Measurements from ENCODE around the gene RHOT2. TPM values are rescaled to one million over a fixed set of nuclear protein-coding genes. Genes with fewer than 3 reads are reported as not detected.

RHOT2 gene
- total RNA-seq, 1 donor from 2014 or later, result 73.8 TPM

DNA sequence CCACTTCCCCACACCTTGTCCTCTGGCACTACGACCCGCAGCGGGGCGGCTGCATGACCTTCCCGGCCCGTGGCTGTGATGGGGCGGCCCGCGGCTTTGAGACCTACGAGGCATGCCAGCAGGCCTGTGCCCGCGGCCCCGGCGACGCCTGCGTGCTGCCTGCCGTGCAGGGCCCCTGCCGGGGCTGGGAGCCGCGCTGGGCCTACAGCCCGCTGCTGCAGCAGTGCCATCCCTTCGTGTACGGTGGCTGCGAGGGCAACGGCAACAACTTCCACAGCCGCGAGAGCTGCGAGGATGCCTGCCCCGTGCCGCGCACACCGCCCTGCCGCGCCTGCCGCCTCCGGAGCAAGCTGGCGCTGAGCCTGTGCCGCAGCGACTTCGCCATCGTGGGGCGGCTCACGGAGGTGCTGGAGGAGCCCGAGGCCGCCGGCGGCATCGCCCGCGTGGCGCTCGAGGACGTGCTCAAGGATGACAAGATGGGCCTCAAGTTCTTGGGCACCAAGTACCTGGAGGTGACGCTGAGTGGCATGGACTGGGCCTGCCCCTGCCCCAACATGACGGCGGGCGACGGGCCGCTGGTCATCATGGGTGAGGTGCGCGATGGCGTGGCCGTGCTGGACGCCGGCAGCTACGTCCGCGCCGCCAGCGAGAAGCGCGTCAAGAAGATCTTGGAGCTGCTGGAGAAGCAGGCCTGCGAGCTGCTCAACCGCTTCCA, 34.4 kb upstream of the RHOT2 start:
- DNase-seq (ENCODE audit: low read depth), result no peak
- TF ChIP-seq CTCF (conservative IDR thresholded peaks at IDR 0.05; ENCODE audit: low read depth, low read length), result no peak
- H3K4me3 ChIP-seq (ENCODE audit: low read depth, low read length), result no peak overlapping the region

GRCh38 chr16:634051-634670, 33.8 kb upstream of the RHOT2 start:
- H3K4me3 ChIP-seq (ENCODE audit: low read depth, low read length), result no peak overlapping the region
- TF ChIP-seq CTCF (conservative IDR thresholded peaks at IDR 0.05; ENCODE audit: low read depth, low read length), result no peak
- DNase-seq (ENCODE audit: low read depth), result no peak

DNA sequence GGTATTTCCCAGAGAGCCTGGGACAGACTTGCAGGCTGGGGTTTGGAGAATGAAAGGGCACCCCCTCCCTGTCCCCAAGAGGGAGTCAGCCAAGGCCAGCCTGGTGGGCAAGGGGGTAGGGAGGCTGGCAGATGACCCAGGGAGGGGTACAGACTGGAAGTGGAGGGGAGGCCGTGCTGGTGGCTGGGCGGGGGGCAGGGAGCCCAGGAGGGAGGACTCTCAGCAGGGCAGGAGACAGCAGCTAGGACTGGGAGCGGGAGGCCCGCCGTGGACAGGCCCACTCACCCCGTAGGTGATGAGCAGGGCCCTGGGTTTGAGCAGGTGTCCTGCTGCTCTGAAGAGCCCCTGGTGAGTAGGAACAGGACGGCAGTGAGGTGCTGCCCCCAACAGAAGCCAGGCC, 32.9 kb upstream of the RHOT2 start:
- DNase-seq (ENCODE audit: low read depth), result no peak
- TF ChIP-seq CTCF (conservative IDR thresholded peaks at IDR 0.05; ENCODE audit: low read depth, low read length), result no peak
- H3K4me3 ChIP-seq (ENCODE audit: low read depth, low read length), result peak overlapping the region; percentile 81

DNA sequence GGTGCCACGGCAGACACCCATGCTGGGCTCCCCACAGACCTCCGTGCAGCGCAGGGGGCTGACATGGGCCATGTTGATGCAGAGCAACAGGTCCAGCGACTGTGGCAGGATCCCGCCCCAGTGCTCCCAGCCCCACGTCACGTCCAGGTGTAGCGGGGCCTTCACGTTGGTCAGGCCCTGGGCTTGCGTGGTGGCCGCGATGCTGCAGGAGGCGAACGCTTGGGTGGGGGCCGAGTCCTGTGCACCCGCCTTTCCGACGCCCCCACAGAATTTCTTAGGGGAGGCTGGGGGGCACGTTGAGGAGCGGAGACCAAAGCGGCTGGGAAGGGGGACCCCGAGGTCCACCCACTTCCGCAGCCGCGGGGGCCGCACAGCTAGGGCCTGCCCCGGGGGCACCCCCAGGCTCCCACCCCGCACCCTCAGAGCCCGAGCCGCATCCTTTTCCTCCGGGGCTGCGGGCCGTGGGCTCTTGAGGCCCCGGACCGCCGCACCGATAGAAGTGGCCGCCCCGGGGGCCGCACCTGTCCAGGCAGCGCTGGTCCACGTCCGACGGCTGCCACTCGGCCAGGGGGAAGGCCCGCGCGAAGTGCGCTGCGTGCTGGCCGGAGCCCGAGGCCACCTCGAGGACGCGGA, 32.2 kb upstream of the RHOT2 start:
- H3K4me3 ChIP-seq (ENCODE audit: low read depth, low read length), result peak overlapping the region; percentile 81
- TF ChIP-seq CTCF (conservative IDR thresholded peaks at IDR 0.05; ENCODE audit: low read depth, low read length), result no peak
- DNase-seq (ENCODE audit: low read depth), result no peak

DNA sequence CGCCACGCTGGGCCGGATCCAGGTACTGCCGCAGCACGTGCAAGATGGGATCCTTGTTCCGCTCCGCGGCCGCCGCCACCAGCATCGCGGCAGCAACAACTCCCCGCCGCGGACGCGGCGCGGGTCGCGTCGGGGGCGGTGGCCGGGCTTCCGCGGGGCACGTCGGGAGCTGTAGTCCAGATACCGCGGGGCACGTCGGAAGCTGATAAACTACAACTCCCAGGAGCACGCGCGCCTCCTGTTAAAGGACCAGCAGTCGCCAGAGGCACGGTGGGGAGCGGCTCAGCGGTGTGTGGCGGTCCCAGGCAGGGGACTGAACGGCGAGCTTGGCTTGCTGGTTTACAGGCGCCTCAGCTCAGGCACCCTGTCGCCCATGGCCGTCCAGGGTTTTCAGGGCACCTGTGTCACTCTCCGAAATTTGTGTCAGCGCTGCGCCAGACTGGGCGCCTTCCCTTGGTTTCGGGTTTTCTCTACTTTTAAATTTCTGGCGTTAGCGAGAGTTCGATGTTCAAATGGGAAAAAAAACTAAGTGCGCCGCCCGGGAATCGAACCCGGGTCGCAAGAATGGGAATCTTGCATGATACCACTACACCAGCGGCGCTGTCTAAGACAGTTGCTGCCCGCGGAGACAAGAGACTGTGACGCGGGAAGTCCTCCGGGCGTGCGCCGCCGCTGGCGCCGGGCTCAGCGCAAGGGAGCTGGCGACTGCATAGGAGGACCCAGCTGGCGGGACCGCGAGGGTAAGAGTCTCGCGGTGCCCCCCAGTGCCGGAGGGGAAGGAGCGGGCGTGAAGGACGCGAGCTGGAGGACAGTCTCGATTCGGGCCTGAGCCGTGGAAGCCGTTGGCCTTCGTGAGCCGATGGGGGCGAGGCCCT, 31.5 kb upstream of the RHOT2 start, which contains the start of gene METTL26:
METTL26 (minus strand) TSS at position 100 of the 875 bp plus-strand sequence; CDS start at position 85, 15 bp downstream.
- no peak for DNase-seq (ENCODE audit: low read depth)
- TF ChIP-seq CTCF (conservative IDR thresholded peaks at IDR 0.05; ENCODE audit: low read depth, low read length), result no peak
- peak within 1 kb of the TSS; percentile 81 for H3K4me3 ChIP-seq (ENCODE audit: low read depth, low read length)

DNA sequence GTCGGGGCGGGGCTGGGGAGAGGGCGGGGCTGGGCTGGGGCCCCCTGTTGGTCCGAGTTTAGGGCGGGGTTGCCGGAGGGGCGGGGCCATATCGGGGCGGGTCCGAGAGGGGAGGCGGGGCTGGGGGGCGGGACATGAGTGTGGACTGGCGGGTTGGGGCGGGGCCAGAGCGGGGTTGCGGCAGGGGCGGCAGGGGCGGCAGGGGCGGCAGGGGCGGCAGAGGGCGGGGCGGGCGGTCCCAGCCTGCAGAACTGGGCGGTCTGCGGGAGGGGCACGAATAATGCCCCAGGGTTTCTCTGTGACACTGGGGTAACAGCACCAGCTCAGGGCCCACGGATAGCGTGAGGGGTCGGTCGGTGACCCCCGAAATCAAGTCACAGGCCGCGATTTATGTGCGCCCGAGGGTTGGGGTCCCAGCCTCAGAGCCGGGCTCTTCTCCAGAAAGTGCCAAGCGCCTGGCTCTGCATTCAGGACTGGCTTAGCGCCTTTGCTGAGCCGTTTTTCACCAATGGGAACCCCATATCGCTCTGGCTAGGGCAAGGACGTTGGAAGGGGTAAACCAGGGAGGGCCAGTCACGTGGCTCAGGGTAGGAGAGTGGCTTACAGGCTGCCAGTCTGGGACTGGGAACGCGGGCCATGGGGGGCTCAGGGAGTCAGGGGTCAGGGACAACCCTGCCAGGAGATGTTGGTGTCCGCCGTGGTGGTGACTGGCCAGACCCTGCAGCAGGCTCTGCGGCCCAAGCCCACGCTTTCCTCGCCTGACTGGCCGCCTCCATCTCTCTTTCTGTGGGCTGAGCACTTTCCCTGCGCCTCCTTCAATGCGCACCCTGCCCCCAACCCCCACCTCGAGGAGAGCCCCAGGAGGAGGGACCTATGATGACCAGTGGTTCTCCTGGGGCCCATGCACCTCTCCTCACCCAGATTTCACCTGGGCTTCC, 30.6 kb upstream of the RHOT2 start:
- DNase-seq (ENCODE audit: low read depth), result no peak
- TF ChIP-seq CTCF (conservative IDR thresholded peaks at IDR 0.05; ENCODE audit: low read depth, low read length), result no peak
- H3K4me3 ChIP-seq (ENCODE audit: low read depth, low read length), result peak overlapping the region; percentile 81

Data from epithelial cell of proximal tubule (primary cell).